ENCODE measurements around the gene ARHGAP25. TPM values are rescaled to one million over a fixed set of nuclear protein-coding genes. Genes with fewer than 3 reads are reported as not detected.

ARHGAP25 gene
- total RNA-seq, 4 donors from 2014 or later: 3.1 to 11.4 (median 6.6) TPM

- DNase-seq: no peak
- intact Hi-C loops (cut with DNase I; ENCODE audit: low total_unique reads): loop anchor here (5.0 kb wide), 1 partner anchor 177 kb away; no protein-coding TSS in a partner anchor
- Histone ChIP-seq H3K27ac (no peak overlapping the region), H3K9me3 (no peaks in the 10 kb centered on the region), H3K36me3 (no peaks in the 10 kb centered on the region), H3K27me3 (no peaks in the 10 kb centered on the region), H3K4me1 (no peaks in the 10 kb centered on the region), H3K4me3 (no peak overlapping the region)
- TF ChIP-seq CTCF (IDR thresholded peaks at IDR 0.05): no peak
Measured at GRCh38 chr2:68750592-68751396, 16.2 kb downstream of the ARHGAP25 start.

GRCh38 chr2:68751397-68752339, 17.1 kb downstream of the ARHGAP25 start:
- TF ChIP-seq CTCF (IDR thresholded peaks at IDR 0.05) (peak; percentile 89 to 93 (median 89)), POLR2A (IDR thresholded peaks at IDR 0.05) (no peak)
- no peaks in the 10 kb centered on the region for H3K27me3 ChIP-seq
- no peaks in the 10 kb centered on the region for H3K36me3 ChIP-seq
- peak overlapping the region in 1 of 2 donors; percentile 9 for H3K27ac ChIP-seq
- no peaks in the 10 kb centered on the region for H3K9me3 ChIP-seq
- peak; percentile 86 to 89 for DNase-seq
- peak overlapping the region in 1 of 2 donors; percentile 15 for H3K4me3 ChIP-seq
- H3K4me1 ChIP-seq: no peaks in the 10 kb centered on the region
- intact Hi-C loops (cut with DNase I; ENCODE audit: low total_unique reads): loop anchor here (5.0 kb wide), 1 partner anchor 176 kb away; no protein-coding TSS in a partner anchor

- Histone ChIP-seq H3K27me3 (no peaks in the 10 kb centered on the region), H3K27ac (no peak overlapping the region), H3K36me3 (no peaks in the 10 kb centered on the region), H3K4me1 (no peaks in the 10 kb centered on the region), H3K4me3 (no peak overlapping the region), H3K9me3 (no peaks in the 10 kb centered on the region)
- intact Hi-C loops (cut with DNase I; ENCODE audit: low total_unique reads): loop anchor here (5.0 kb wide), 1 partner anchor 174 kb away; no protein-coding TSS in a partner anchor
- no peak for TF ChIP-seq POLR2A (IDR thresholded peaks at IDR 0.05)
- no peak for TF ChIP-seq CTCF (IDR thresholded peaks at IDR 0.05)
- no peak for DNase-seq
Measured at GRCh38 chr2:68753318-68753717, 18.7 kb downstream of the ARHGAP25 start.

- Histone ChIP-seq H3K9me3 (no peaks in the 10 kb centered on the region), H3K27ac (peak overlapping the region; percentile 7 to 28), H3K4me3 (no peak overlapping the region), H3K27me3 (no peaks in the 10 kb centered on the region), H3K4me1 (no peaks in the 10 kb centered on the region), H3K36me3 (no peaks in the 10 kb centered on the region)
- no peak for DNase-seq
- TF ChIP-seq CTCF (IDR thresholded peaks at IDR 0.05): no peak
- intact Hi-C loops (cut with DNase I; ENCODE audit: low total_unique reads): no loop called here
Measured at GRCh38 chr2:68755071-68755470, 20.5 kb downstream of the ARHGAP25 start.
